Measurements from ENCODE around the gene MAGIX. TPM values are rescaled to one million over a fixed set of nuclear protein-coding genes. Genes with fewer than 3 reads are reported as not detected.
A peak's percentile ranks its signal among the peaks of the same experiment; 100 is the strongest.

The MAGIX gene
- total and polyA plus RNA-seq, 2 donors (not counting 1 experiment from before 2014, with no cell fraction given) = 0.40 to 1.7 TPM

GRCh38 chrX:49188468-49189076 lies 26.0 kb downstream of the MAGIX start:
- H3K9ac ChIP-seq (ENCODE audit: insufficient read depth, low read length) = no peak overlapping the region
- no peak overlapping the region for H3K4me2 ChIP-seq (ENCODE audit: extremely low read depth, insufficient read depth, low read length)
- no peaks in the 10 kb centered on the region for H3K36me3 ChIP-seq (ENCODE audit: control insufficient read depth, insufficient read depth, low read length)
- peaks cover 2% of the 10 kb centered on the region for H3K4me1 ChIP-seq (ENCODE audit: control insufficient read depth, extremely low read depth, insufficient read depth, low read length)
- no peak overlapping the region for H2AFZ ChIP-seq (ENCODE audit: low read length)
- no peaks in the 10 kb centered on the region for H3K79me2 ChIP-seq (ENCODE audit: control insufficient read depth, insufficient read depth, low read length)
- no peak overlapping the region for H3K4me3 ChIP-seq (replicated peaks in 1 of 4; ENCODE audit: control extremely low read depth in 1 of 4, insufficient read depth in 1 of 4, low read depth in 3 of 4, low read length in 4 of 4)
- no peaks in the 10 kb centered on the region for H3K27me3 ChIP-seq (ENCODE audit: control insufficient read depth, insufficient read depth, low read length)
- TF ChIP-seq, protein P1, sequence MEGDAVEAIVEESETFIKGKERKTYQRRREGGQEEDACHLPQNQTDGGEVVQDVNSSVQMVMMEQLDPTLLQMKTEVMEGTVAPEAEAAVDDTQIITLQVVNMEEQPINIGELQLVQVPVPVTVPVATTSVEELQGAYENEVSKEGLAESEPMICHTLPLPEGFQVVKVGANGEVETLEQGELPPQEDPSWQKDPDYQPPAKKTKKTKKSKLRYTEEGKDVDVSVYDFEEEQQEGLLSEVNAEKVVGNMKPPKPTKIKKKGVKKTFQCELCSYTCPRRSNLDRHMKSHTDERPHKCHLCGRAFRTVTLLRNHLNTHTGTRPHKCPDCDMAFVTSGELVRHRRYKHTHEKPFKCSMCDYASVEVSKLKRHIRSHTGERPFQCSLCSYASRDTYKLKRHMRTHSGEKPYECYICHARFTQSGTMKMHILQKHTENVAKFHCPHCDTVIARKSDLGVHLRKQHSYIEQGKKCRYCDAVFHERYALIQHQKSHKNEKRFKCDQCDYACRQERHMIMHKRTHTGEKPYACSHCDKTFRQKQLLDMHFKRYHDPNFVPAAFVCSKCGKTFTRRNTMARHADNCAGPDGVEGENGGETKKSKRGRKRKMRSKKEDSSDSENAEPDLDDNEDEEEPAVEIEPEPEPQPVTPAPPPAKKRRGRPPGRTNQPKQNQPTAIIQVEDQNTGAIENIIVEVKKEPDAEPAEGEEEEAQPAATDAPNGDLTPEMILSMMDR (conservative IDR thresholded peaks at IDR 0.05 in 1 of 2, IDR thresholded peaks at IDR 0.05 in 1 of 2; ENCODE audit: low read depth in 1 of 2, low read length in 2 of 2) = no peak
- no peak for TF ChIP-seq EZH2 (IDR thresholded peaks at IDR 0.05; ENCODE audit: low read length, missing control alignments)
- no peaks in the 10 kb centered on the region for H4K20me1 ChIP-seq (ENCODE audit: control insufficient read depth, extremely low read depth, insufficient read depth, low read length)
- no peaks in the 10 kb centered on the region for H3K9me3 ChIP-seq (ENCODE audit: control insufficient read depth, insufficient read depth, low read depth, low read length)
- no peak overlapping the region for H3K27ac ChIP-seq (ENCODE audit: insufficient read depth, low read length)
- no peak for DNase-seq (ENCODE audit: low read depth in 2 of 2)

DNA sequence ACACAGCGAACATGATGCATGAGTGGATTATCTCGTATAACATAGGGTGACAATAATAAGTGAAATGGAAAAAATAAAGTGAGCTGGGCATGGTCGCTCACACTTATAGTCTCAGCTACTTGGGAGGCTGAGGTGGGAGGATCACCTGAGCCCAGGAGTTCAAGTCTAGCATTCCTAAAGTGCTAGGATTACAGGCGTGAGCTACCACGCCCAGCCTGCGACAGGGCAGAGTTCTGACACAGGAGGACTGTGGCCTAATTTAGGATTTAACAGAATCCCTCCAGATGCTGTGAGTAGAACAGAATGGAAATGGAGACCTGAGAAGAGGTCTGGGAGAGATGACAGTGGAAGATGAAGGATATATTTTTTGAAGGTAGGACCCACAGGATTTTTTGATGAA lies 27.0 kb downstream of the MAGIX start:
- no peak overlapping the region for H3K9ac ChIP-seq (ENCODE audit: insufficient read depth, low read length)
- H3K4me1 ChIP-seq (ENCODE audit: control insufficient read depth, extremely low read depth, insufficient read depth, low read length) = no peaks in the 10 kb centered on the region
- H3K27ac ChIP-seq (ENCODE audit: insufficient read depth, low read length) = no peak overlapping the region
- no peak overlapping the region for H2AFZ ChIP-seq (ENCODE audit: low read length)
- H3K27me3 ChIP-seq (ENCODE audit: control insufficient read depth, insufficient read depth, low read length) = no peaks in the 10 kb centered on the region
- H3K9me3 ChIP-seq (ENCODE audit: control insufficient read depth, insufficient read depth, low read depth, low read length) = no peaks in the 10 kb centered on the region
- H4K20me1 ChIP-seq (ENCODE audit: control insufficient read depth, extremely low read depth, insufficient read depth, low read length) = no peaks in the 10 kb centered on the region
- no peak for DNase-seq (ENCODE audit: low read depth in 2 of 2)
- no peak for TF ChIP-seq EZH2 (IDR thresholded peaks at IDR 0.05; ENCODE audit: low read length, missing control alignments)
- TF ChIP-seq, protein P1 (conservative IDR thresholded peaks at IDR 0.05 in 1 of 2, IDR thresholded peaks at IDR 0.05 in 1 of 2; ENCODE audit: low read depth in 1 of 2, low read length in 2 of 2) = no peak
- H3K4me3 ChIP-seq (replicated peaks in 1 of 4; ENCODE audit: control extremely low read depth in 1 of 4, insufficient read depth in 1 of 4, low read depth in 3 of 4, low read length in 4 of 4) = peak overlapping the region in 1 of 4 experiments; percentile 4
- H3K36me3 ChIP-seq (ENCODE audit: control insufficient read depth, insufficient read depth, low read length) = no peaks in the 10 kb centered on the region
- H3K4me2 ChIP-seq (ENCODE audit: extremely low read depth, insufficient read depth, low read length) = no peak overlapping the region
- no peaks in the 10 kb centered on the region for H3K79me2 ChIP-seq (ENCODE audit: control insufficient read depth, insufficient read depth, low read length)

DNA sequence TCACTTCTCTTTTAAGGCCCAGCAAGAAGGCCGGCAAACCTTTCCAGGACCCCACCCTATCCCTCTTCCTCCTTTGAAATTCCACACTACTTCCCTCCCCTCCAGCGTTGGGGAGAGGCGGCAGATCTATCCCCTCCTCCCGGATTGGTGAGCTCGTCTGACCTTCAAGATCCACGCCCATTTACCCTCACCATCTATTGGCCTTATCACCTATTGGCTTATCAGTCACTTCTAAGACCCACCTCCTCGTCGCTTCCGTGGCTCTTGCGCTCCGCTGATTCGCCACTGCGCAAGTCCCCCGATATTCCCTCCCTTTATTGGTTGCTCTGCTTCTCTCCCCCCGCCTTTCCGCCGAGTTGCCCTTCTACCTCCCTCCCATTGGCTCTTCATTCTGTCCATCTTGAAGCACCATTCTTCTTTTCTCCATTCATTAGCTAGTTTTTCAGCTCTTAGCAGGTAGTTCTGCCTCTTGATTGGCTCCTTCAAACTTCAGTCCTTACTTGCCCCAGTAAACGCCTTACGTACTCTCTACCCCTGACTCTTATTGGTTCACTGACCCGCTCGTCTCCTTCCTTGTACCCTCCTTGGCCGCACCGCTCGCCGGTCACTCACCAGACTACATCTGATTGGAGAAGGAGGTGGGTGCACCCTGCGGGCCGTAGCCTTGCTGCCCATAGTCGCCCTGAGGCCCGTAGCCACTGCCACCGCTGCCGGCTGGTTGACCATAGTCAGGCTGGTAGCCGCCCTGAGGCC lies 28.4 kb downstream of the MAGIX start:
- Histone ChIP-seq H3K4me2 (ENCODE audit: extremely low read depth, insufficient read depth, low read length) (no peak overlapping the region), H3K4me3 (replicated peaks in 1 of 4; ENCODE audit: control extremely low read depth in 1 of 4, insufficient read depth in 1 of 4, low read depth in 3 of 4, low read length in 4 of 4) (peak overlapping the region; percentile 28 to 73 (median 63)), H3K9me3 (ENCODE audit: control insufficient read depth, insufficient read depth, low read depth, low read length) (no peaks in the 10 kb centered on the region), H3K36me3 (ENCODE audit: control insufficient read depth, insufficient read depth, low read length) (no peaks in the 10 kb centered on the region), H3K79me2 (ENCODE audit: control insufficient read depth, insufficient read depth, low read length) (no peaks in the 10 kb centered on the region), H3K27ac (ENCODE audit: insufficient read depth, low read length) (peak overlapping the region; percentile 43), H4K20me1 (ENCODE audit: control insufficient read depth, extremely low read depth, insufficient read depth, low read length) (no peaks in the 10 kb centered on the region), H2AFZ (ENCODE audit: low read length) (no peak overlapping the region), H3K27me3 (ENCODE audit: control insufficient read depth, insufficient read depth, low read length) (no peaks in the 10 kb centered on the region), H3K4me1 (ENCODE audit: control insufficient read depth, extremely low read depth, insufficient read depth, low read length) (no peaks in the 10 kb centered on the region), H3K9ac (ENCODE audit: insufficient read depth, low read length) (peak overlapping the region; percentile 50)
- DNase-seq (ENCODE audit: low read depth in 2 of 2) = peak; percentile 100
- TF ChIP-seq, protein P1 (conservative IDR thresholded peaks at IDR 0.05 in 1 of 2, IDR thresholded peaks at IDR 0.05 in 1 of 2; ENCODE audit: low read depth in 1 of 2, low read length in 2 of 2) = no peak
- TF ChIP-seq EZH2 (IDR thresholded peaks at IDR 0.05; ENCODE audit: low read length, missing control alignments) = no peak
